ENCODE results near the gene RABL6.

- TF ChIP-seq, protein P1, sequence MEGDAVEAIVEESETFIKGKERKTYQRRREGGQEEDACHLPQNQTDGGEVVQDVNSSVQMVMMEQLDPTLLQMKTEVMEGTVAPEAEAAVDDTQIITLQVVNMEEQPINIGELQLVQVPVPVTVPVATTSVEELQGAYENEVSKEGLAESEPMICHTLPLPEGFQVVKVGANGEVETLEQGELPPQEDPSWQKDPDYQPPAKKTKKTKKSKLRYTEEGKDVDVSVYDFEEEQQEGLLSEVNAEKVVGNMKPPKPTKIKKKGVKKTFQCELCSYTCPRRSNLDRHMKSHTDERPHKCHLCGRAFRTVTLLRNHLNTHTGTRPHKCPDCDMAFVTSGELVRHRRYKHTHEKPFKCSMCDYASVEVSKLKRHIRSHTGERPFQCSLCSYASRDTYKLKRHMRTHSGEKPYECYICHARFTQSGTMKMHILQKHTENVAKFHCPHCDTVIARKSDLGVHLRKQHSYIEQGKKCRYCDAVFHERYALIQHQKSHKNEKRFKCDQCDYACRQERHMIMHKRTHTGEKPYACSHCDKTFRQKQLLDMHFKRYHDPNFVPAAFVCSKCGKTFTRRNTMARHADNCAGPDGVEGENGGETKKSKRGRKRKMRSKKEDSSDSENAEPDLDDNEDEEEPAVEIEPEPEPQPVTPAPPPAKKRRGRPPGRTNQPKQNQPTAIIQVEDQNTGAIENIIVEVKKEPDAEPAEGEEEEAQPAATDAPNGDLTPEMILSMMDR (IDR thresholded peaks at IDR 0.05): no peak
- TF ChIP-seq POLR2A (IDR thresholded peaks at IDR 0.05): no peak
Observed at GRCh38 chr9:136832581-136832980, 24.8 kb downstream of the RABL6 start.

Data from uterus (tissue), 2 donors.